GM12878 (cell line): ENCODE data around the gene NMRK2. TPM values are rescaled to one million over a fixed set of nuclear protein-coding genes. Genes with fewer than 3 reads are reported as not detected.

Experiments
- ATAC-seq: fragments of 200-7000 bp; cut with Tn5 transposase; 3 replicates; pipeline ENCODE4 v1.9.1; 2020; ENCODE audit warnings: mild to moderate bottlenecking, moderate library complexity
- BruUV-seq: library from RNA; stranded (reverse); fragments of 400-500 nt; replicated peaks from 2 replicates; lab custom pipeline; 2021; lab: Mats Ljungman, UMichigan
- CTCF ChIA-PET: fragments of 300-600 bp; sonication (Branson Sonifier 250); formaldehyde crosslinking; extraction: SDS; loops from one replicate; lab custom pipeline; 2021; ENCODE audit warnings: inconsistent platforms; lab: Yijun Ruan, JAX
- POLR2A ChIA-PET: fragments of 350-600 bp; formaldehyde crosslinking; extraction: SDS; loops from one replicate; lab custom pipeline; 2021; ENCODE audit warnings: inconsistent platforms; lab: Charles Lee
- RAD21 ChIA-PET: fragments of 300-600 bp; sonication (Branson Sonifier 250); formaldehyde crosslinking; loops from one replicate; lab custom pipeline; 2023; ENCODE audit warnings: antibody characterized with exemption; ENCODE audit not compliant: unreplicated experiment; lab: Charles Lee
- SMC1A ChIA-PET: fragments of 300-600 bp; sonication (Branson Sonifier 250); formaldehyde crosslinking; loops from one replicate; lab custom pipeline; 2023; ENCODE audit not compliant: unreplicated experiment, uncharacterized antibody; lab: Charles Lee
- DNase-seq: peaks from one replicate; pipeline ENCODE4 v3.0.0-alpha.2; 2011; ENCODE audit warnings: low read depth, low spot score
- FAIRE-seq: peaks from 3 replicates; lab custom pipeline; 2011; peaks lifted over from hg19 to GRCh38; lab: Jason Lieb, UNC
- H2AFZ ChIP-seq: 2 replicates; pipeline ENCODE4 v1.6.0; 2011; ENCODE audit warnings: low read depth, low read length, control low read depth; ENCODE audit not compliant: control insufficient read depth
- H3K27ac ChIP-seq: 2 replicates; pipeline ENCODE4 v1.5.1; 2011; ENCODE audit warnings: control low read depth; ENCODE audit not compliant: control insufficient read depth, insufficient read depth
- H3K27me3 ChIP-seq, 2 experiments: replicated peaks in 1 of 2; 2 replicates each; pipeline versions ENCODE4 v1.6.0 to v1.6.1; 2011; ENCODE audit warnings: low read length in 1 of 2; ENCODE audit not compliant: control insufficient read depth in 2 of 2, insufficient read depth in 2 of 2
- H3K36me3 ChIP-seq, 2 experiments: 2 replicates each; pipeline ENCODE4 v1.5.1; 2011; ENCODE audit warnings: low read length in 1 of 2; ENCODE audit not compliant: control insufficient read depth in 2 of 2, insufficient read depth in 2 of 2
- H3K4me1 ChIP-seq: 2 replicates; pipeline ENCODE4 v1.6.1; 2011; ENCODE audit warnings: mild to moderate bottlenecking, low read length, moderate library complexity, mixed read lengths; ENCODE audit not compliant: control insufficient read depth, insufficient read depth
- H3K4me2 ChIP-seq: 2 replicates; pipeline ENCODE4 v1.6.0; 2011; ENCODE audit warnings: control low read depth; ENCODE audit not compliant: control insufficient read depth, insufficient read depth
- H3K4me3 ChIP-seq: fragments of 200-600 bp; sonication (generic); 2 replicates; pipeline ENCODE4 v1.5.1; 2016
- H3K79me2 ChIP-seq: 2 replicates; pipeline ENCODE4 v1.6.0; 2011; ENCODE audit warnings: low read length; ENCODE audit not compliant: control insufficient read depth, insufficient read depth
- H3K9ac ChIP-seq: 2 replicates; pipeline ENCODE4 v1.8.0; 2011; ENCODE audit warnings: low read length, control low read depth, mixed read lengths; ENCODE audit not compliant: control insufficient read depth, insufficient read depth
- H3K9me3 ChIP-seq: replicated peaks from 3 replicates; pipeline ENCODE4 v1.5.1; 2011; ENCODE audit warnings: mild to moderate bottlenecking, low read length; ENCODE audit not compliant: control insufficient read depth, insufficient read depth
- H4K20me1 ChIP-seq: 2 replicates; pipeline ENCODE4 v1.6.0; 2011; ENCODE audit not compliant: control insufficient read depth, insufficient read depth
- BCL3 ChIP-seq: IDR thresholded peaks from 2 replicates; pipeline ENCODE4 v1.6.1; 2011; ENCODE audit warnings: borderline replicate concordance, low read depth, mild to moderate bottlenecking, moderate library complexity, low read length; ENCODE audit not compliant: insufficient read depth, poor library complexity, severe bottlenecking
- CEBPB ChIP-seq, 2 experiments: fragments of 150-350 bp in 1 of 2; IDR thresholded peaks; 2 replicates each; pipeline ENCODE4 v1.6.1; 2012 to 2014; ENCODE audit warnings: low read depth in 2 of 2, low read length in 2 of 2, borderline replicate concordance in 1 of 2, inconsistent platforms in 1 of 2
- FOXM1 ChIP-seq: IDR thresholded peaks from 2 replicates; pipeline ENCODE4 v1.6.1; 2012; ENCODE audit warnings: low read depth, mild to moderate bottlenecking, inconsistent platforms, low read length, moderate library complexity
- HDAC2 ChIP-seq: fragments of 200-600 bp; sonication (generic); IDR thresholded peaks from 2 replicates; pipeline ENCODE4 v1.6.1; 2017
- HSF1 ChIP-seq: fragments of 150-350 bp; IDR thresholded peaks from 2 replicates; pipeline ENCODE4 v1.6.1; 2014; ENCODE audit warnings: mild to moderate bottlenecking, low read depth, low read length
- IRF4 ChIP-seq: IDR thresholded peaks from 2 replicates; pipeline ENCODE4 v1.6.1; 2011; ENCODE audit warnings: low read depth, low read length
- NFXL1 ChIP-seq: fragments of 450-650 bp; IDR thresholded peaks from 2 replicates; pipeline ENCODE4 v1.6.1; 2017; ENCODE audit warnings: antibody characterized with exemption, mild to moderate bottlenecking, borderline replicate concordance
- NR2C2 ChIP-seq: IDR thresholded peaks from 2 replicates; pipeline ENCODE4 v1.6.1; 2011; ENCODE audit warnings: borderline replicate concordance, low read depth; ENCODE audit not compliant: control insufficient read depth, insufficient read length
- WGBS: methylation state at CpG from one replicate; pipeline ENCODE4 v1.1.6; 2016; ENCODE audit warnings: low lambda C conversion rate; ENCODE audit not compliant: insufficient replicate concordance, insufficient coverage; ENCODE audit errors: missing lambda C conversion rate; 5-methylcytosine and 5-hydroxymethylcytosine counted together
- in situ Hi-C: fragments of 300-500 bp; cut with MboI; formaldehyde crosslinking; loops from 9 replicates; pipeline ENCODE4 v1.14.3; 2018; ENCODE audit warnings: mixed read lengths
- intact Hi-C: fragments of 100-400 bp; cut with micrococcal nuclease; formaldehyde crosslinking; loops from one replicate; pipeline ENCODE4 v1.14.2; 2022; ENCODE audit not compliant: unreplicated experiment
- polyA plus RNA-seq, 11 experiments: library from polyadenylated mRNA; depleted of rRNA in 4 of 11; unstranded in 6 of 11; stranded (reverse) in 5 of 11; fragments of >200 nt; fragmentation: Nextera tagmentation in 4 of 11; fragmentation: Illumina TruSeq in 1 of 11; extraction: Ambion mirVana in 4 of 11; extraction: Trizol in 1 of 11; gene quantifications; 1 replicate in 1 of 11; 2 replicates in 10 of 11; pipeline versions ENCODE4 v1.2.1 to v1.2.3, GENCODE V29; 2011 to 2016; ENCODE audit warnings: inconsistent platforms in 2 of 11, missing spikeins in 2 of 11, low read depth in 1 of 11
- total RNA-seq, 4 experiments: library from RNA; depleted of rRNA in 3 of 4; stranded (reverse); fragments of >200 nt in 3 of 4; fragmentation: Illumina TruSeq in 1 of 4; extraction: Trizol in 1 of 4; gene quantifications; 2 replicates each; pipeline versions ENCODE4 v1.2.1 to v1.2.3, GENCODE V29; 2013 to 2021
- TF ChIP-seq, protein P1 (sequence below): fragments of 450-650 bp; IDR thresholded peaks from 2 replicates; pipeline ENCODE4 v1.6.1; 2016; ENCODE audit warnings: mild to moderate bottlenecking
- TF ChIP-seq, protein P2 (sequence below): IDR thresholded peaks from 2 replicates; pipeline ENCODE4 v1.6.1; 2012; ENCODE audit warnings: low read length, inconsistent platforms
- TF ChIP-seq, protein P3 (sequence below): fragments of 450-650 bp; IDR thresholded peaks from 2 replicates; pipeline ENCODE4 v1.6.1; 2016; ENCODE audit warnings: mild to moderate bottlenecking
- TF ChIP-seq, protein P4 (sequence below): fragments of 450-650 bp; formaldehyde crosslinking; IDR thresholded peaks from 2 replicates; pipeline ENCODE4 v1.5.0; 2022; ENCODE audit warnings: mild to moderate bottlenecking, missing genetic modification characterization

The NMRK2 gene
- total and polyA plus RNA-seq, 10 of the 15 experiments (the other 5 are each of a cell fraction or from before 2014, with no cell fraction given), result 0.14 to 0.15 TPM; not detected in 8

DNA sequence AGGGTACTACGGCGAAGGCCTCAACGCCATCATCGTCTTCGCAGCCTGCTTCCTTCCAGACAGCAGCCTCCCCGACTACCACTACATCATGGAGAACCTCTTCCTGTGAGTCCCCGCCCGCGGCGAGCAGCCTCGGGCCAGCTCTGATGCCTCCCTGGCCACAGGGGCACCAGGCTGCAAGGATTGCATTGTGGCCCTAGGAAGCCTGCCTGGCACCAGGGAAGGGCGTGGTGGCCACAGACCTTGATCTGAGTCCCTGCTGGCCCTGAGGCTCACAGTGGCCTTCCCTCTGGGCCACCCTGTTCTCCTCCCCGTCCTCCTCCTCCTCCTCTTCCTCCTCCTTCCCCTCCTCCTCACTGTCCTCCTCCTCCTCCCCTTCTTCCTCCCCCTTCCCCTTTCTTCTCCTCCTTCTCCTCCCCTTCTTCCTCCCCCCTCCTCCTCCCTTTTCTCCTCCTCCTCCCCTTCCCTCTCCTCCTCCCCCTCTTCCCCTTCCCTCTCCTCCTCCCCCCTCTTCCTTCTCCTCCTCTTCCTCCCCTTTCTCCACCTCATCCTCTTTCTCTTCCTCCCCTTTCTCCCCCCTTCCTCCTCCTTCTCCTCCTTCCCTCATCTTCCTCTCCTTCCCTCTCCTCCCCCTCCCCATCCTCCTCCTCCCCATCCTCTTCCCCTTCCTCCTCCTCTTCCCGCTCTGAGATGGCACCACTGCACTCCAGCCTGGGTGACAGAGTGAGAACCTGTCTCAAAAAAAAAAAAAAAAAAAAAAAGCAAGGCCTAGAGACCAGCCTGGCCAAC lies 24.4 kb upstream of the NMRK2 start:
- 65% methylated on average over 13 of the region's 14 CpGs for WGBS
- Histone ChIP-seq H3K9me3 (no peaks in the 10 kb centered on the region; the same call in 2 of the 3 replicates), H2AFZ (no peak overlapping the region), H3K4me1 (no peaks in the 10 kb centered on the region), H3K4me2 (no peak overlapping the region), H4K20me1 (no peaks in the 10 kb centered on the region), H3K27me3 (no peaks in the 10 kb centered on the region), H3K27ac (no peak overlapping the region), H3K79me2 (no peaks in the 10 kb centered on the region), H3K9ac (no peak overlapping the region), H3K36me3 (no peaks in the 10 kb centered on the region), H3K4me3 (no peak overlapping the region)
- no TSS peak for BruUV-seq
- ChIA-PET SMC1A (no interaction called here), RAD21 (interaction anchor here (0.6 kb wide), 1 partner anchor 256 kb away, joined by 3 read pairs; no protein-coding TSS in a partner anchor), POLR2A (no interaction called here), CTCF (no interaction called here)
- DNase-seq (no peak), ATAC-seq (no peak), FAIRE-seq (no peak)
- intact Hi-C loops, result no loop called here
- in situ Hi-C loops, result no loop called here
- TF ChIP-seq CEBPB (IDR thresholded peaks at IDR 0.05; ENCODE audit: borderline replicate concordance in 1 of 2, low read depth in 2 of 2, low read length in 2 of 2), result no peak
- TF ChIP-seq, protein P1, sequence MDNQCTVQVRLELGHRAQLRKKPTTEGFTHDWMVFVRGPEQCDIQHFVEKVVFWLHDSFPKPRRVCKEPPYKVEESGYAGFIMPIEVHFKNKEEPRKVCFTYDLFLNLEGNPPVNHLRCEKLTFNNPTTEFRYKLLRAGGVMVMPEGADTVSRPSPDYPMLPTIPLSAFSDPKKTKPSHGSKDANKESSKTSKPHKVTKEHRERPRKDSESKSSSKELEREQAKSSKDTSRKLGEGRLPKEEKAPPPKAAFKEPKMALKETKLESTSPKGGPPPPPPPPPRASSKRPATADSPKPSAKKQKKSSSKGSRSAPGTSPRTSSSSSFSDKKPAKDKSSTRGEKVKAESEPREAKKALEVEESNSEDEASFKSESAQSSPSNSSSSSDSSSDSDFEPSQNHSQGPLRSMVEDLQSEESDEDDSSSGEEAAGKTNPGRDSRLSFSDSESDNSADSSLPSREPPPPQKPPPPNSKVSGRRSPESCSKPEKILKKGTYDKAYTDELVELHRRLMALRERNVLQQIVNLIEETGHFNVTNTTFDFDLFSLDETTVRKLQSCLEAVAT, result no peak
- TF ChIP-seq IRF4, result no peak
- no peak for TF ChIP-seq NFXL1
- TF ChIP-seq, protein P2, sequence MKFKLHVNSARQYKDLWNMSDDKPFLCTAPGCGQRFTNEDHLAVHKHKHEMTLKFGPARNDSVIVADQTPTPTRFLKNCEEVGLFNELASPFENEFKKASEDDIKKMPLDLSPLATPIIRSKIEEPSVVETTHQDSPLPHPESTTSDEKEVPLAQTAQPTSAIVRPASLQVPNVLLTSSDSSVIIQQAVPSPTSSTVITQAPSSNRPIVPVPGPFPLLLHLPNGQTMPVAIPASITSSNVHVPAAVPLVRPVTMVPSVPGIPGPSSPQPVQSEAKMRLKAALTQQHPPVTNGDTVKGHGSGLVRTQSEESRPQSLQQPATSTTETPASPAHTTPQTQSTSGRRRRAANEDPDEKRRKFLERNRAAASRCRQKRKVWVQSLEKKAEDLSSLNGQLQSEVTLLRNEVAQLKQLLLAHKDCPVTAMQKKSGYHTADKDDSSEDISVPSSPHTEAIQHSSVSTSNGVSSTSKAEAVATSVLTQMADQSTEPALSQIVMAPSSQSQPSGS, result no peak
- TF ChIP-seq, protein P3, sequence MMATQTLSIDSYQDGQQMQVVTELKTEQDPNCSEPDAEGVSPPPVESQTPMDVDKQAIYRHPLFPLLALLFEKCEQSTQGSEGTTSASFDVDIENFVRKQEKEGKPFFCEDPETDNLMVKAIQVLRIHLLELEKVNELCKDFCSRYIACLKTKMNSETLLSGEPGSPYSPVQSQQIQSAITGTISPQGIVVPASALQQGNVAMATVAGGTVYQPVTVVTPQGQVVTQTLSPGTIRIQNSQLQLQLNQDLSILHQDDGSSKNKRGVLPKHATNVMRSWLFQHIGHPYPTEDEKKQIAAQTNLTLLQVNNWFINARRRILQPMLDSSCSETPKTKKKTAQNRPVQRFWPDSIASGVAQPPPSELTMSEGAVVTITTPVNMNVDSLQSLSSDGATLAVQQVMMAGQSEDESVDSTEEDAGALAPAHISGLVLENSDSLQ, result no peak
- no peak for TF ChIP-seq NR2C2
- no peak for TF ChIP-seq HSF1
- TF ChIP-seq, protein P4, sequence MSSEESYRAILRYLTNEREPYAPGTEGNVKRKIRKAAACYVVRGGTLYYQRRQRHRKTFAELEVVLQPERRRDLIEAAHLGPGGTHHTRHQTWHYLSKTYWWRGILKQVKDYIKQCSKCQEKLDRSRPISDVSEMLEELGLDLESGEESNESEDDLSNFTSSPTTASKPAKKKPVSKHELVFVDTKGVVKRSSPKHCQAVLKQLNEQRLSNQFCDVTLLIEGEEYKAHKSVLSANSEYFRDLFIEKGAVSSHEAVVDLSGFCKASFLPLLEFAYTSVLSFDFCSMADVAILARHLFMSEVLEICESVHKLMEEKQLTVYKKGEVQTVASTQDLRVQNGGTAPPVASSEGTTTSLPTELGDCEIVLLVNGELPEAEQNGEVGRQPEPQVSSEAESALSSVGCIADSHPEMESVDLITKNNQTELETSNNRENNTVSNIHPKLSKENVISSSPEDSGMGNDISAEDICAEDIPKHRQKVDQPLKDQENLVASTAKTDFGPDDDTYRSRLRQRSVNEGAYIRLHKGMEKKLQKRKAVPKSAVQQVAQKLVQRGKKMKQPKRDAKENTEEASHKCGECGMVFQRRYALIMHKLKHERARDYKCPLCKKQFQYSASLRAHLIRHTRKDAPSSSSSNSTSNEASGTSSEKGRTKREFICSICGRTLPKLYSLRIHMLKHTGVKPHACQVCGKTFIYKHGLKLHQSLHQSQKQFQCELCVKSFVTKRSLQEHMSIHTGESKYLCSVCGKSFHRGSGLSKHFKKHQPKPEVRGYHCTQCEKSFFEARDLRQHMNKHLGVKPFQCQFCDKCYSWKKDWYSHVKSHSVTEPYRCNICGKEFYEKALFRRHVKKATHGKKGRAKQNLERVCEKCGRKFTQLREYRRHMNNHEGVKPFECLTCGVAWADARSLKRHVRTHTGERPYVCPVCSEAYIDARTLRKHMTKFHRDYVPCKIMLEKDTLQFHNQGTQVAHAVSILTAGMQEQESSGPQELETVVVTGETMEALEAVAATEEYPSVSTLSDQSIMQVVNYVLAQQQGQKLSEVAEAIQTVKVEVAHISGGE (CRISPR knock-in tag), result no peak
- no peak for TF ChIP-seq HDAC2
- TF ChIP-seq BCL3, result no peak
- no peak for TF ChIP-seq FOXM1
